AML-193 (cell line): Measurements from ENCODE around the gene PRKAG2.
"Not testable (repeated sequence)": the region's sequence is repeated elsewhere in the genome, so short reads cannot be mapped to it uniquely, and the experiment has no call there.

Experiments used
- DNase-seq, 2 experiments: peaks; one replicate each; lab custom pipeline; 2025; lab: John Stamatoyannopoulos, UW

Gene PRKAG2

GRCh38 chr7:151590850-151591771 is 285.8 kb downstream of the PRKAG2 start:
- no peak for DNase-seq

GRCh38 chr7:151590071-151590849 is 286.7 kb downstream of the PRKAG2 start:
- DNase-seq: no peak

GRCh38 chr7:151588982-151589381 is 287.9 kb downstream of the PRKAG2 start:
- no peak for DNase-seq

- DNase-seq: no peak
Observed at GRCh38 chr7:151586531-151587260, 290.2 kb downstream of the PRKAG2 start.

GRCh38 chr7:151585744-151586393 is 291.0 kb downstream of the PRKAG2 start:
- DNase-seq: no peak

GRCh38 chr7:151581741-151582140 is 295.2 kb downstream of the PRKAG2 start:
- DNase-seq: no peak

GRCh38 chr7:151579644-151580043 is 297.3 kb downstream of the PRKAG2 start:
- no peak for DNase-seq

- no peak for DNase-seq
Observed at GRCh38 chr7:151575410-151575809, 301.5 kb downstream of the PRKAG2 start.

- DNase-seq: not testable (repeated sequence)
Observed at GRCh38 chr7:151573046-151573445, 303.9 kb downstream of the PRKAG2 start.

- DNase-seq: no peak
Observed at GRCh38 chr7:151572136-151572535, 304.8 kb downstream of the PRKAG2 start.

- no peak for DNase-seq
Observed at GRCh38 chr7:151571471-151571870, 305.4 kb downstream of the PRKAG2 start.

- DNase-seq: peak; percentile 15 to 33
Observed at GRCh38 chr7:151570366-151570915, 306.5 kb downstream of the PRKAG2 start.

GRCh38 chr7:151568956-151569940 is 307.7 kb downstream of the PRKAG2 start:
- no peak for DNase-seq

- peak; percentile 27 to 31 for DNase-seq
Observed at GRCh38 chr7:151566897-151567320, 310.0 kb downstream of the PRKAG2 start.

- DNase-seq: no peak
Observed at GRCh38 chr7:151565541-151565940, 311.4 kb downstream of the PRKAG2 start.

- no peak for DNase-seq
Observed at GRCh38 chr7:151560243-151560642, 316.7 kb downstream of the PRKAG2 start.

GRCh38 chr7:151559557-151560183 is 317.2 kb downstream of the PRKAG2 start:
- no peak for DNase-seq

- DNase-seq: no peak
Observed at GRCh38 chr7:151558575-151558974, 318.3 kb downstream of the PRKAG2 start.

- no peak for DNase-seq
Observed at GRCh38 chr7:151556592-151556991, 320.3 kb downstream of the PRKAG2 start.

- no peak for DNase-seq
Observed at GRCh38 chr7:151553356-151553755, 323.6 kb downstream of the PRKAG2 start.
